Transverse colon (tissue), 4 donors: ENCODE data around the gene RAB42. TPM values are rescaled to one million over a fixed set of nuclear protein-coding genes. Genes with fewer than 3 reads are reported as not detected.
A peak's percentile ranks its signal among the peaks of the same experiment; 100 is the strongest.

ENCODE experiments used
- DNase-seq: peaks from one replicate; pipeline ENCODE4 v3.0.0-alpha.2; 2019
- H3K27ac ChIP-seq, 4 donors: fragments of 200-600 bp; sonication (generic); 2 replicates each; pipeline ENCODE4 v1.5.1; 2016 to 2018; ENCODE audit warnings: inconsistent platforms in 4 of 4
- H3K27me3 ChIP-seq: fragments of 200-600 bp; sonication (generic); 2 replicates; pipeline ENCODE4 v1.5.1; 2017; ENCODE audit warnings: inconsistent platforms
- H3K36me3 ChIP-seq, 4 donors: fragments of 200-600 bp; sonication (generic); 2 replicates each; pipeline ENCODE4 v1.5.1; 2017 to 2019; ENCODE audit warnings: inconsistent platforms in 4 of 4
- H3K4me1 ChIP-seq, 4 donors: fragments of 200-600 bp; sonication (generic); 2 replicates each; pipeline ENCODE4 v1.5.1; 2017 to 2020; ENCODE audit warnings: inconsistent platforms in 4 of 4
- H3K4me3 ChIP-seq, 4 donors: fragments of 200-600 bp; sonication (generic); 1 replicate in 1 of 4; 2 replicates in 3 of 4; pipeline versions ENCODE4 v1.5.1 to v1.6.1; 2017 to 2019; ENCODE audit warnings: inconsistent platforms in 4 of 4
- H3K9me3 ChIP-seq, 2 donors: fragments of 200-600 bp; sonication (generic); 2 replicates each; pipeline ENCODE4 v1.5.1; 2017 to 2019; ENCODE audit warnings: inconsistent platforms in 2 of 2
- CTCF ChIP-seq, 5 experiments: fragments of 200-600 bp in 3 of 5; fragments of 450-650 bp in 2 of 5; sonication (generic) in 3 of 5; IDR thresholded peaks; 1 replicate in 2 of 5; 2 replicates in 3 of 5; pipeline ENCODE4 v1.5.1; 2016 to 2017; ENCODE audit warnings: antibody characterized with exemption in 5 of 5, inconsistent platforms in 3 of 5, mild to moderate bottlenecking in 2 of 5, moderate library complexity in 1 of 5
- EP300 ChIP-seq: sonication (generic); formaldehyde crosslinking; IDR thresholded peaks from one replicate; pipeline ENCODE4 v1.6.1; 2017; ENCODE audit warnings: antibody characterized with exemption, low read depth
- POLR2A ChIP-seq: fragments of 450-650 bp; IDR thresholded peaks from one replicate; pipeline ENCODE4 v1.6.1; 2016; ENCODE audit warnings: antibody characterized with exemption, mild to moderate bottlenecking, moderate library complexity
- POLR2AphosphoS5 ChIP-seq, 3 donors: sonication (generic); formaldehyde crosslinking; IDR thresholded peaks; one replicate each; pipeline ENCODE4 v1.6.1; 2016; ENCODE audit warnings: antibody characterized with exemption in 3 of 3
- WGBS, 2 donors: methylation state at CpG; one replicate each; pipeline ENCODE4 v1.1.5; 2018; ENCODE audit warnings: low coverage in 1 of 2; 5-methylcytosine and 5-hydroxymethylcytosine counted together
- in situ Hi-C, 4 donors: fragments of 200-750 bp; cut with MboI; loops; one replicate each; pipeline versions ENCODE4 v1.15.0 to v1.15.1; 2017; ENCODE audit warnings: low sequenced_read_pairs in 3 of 4, low pct_ligation_motif_present in 1 of 4, low pct_unique_long_range_greater_than_20kb in 1 of 4
- intact Hi-C: fragments of 100-400 bp; cut with DNase I; formaldehyde crosslinking; loops from one replicate; pipeline ENCODE4 v1.15.1; 2023; ENCODE audit warnings: low total_unique reads
- total RNA-seq, 4 donors: library from RNA; depleted of rRNA; stranded (reverse); fragments of >200 nt; gene quantifications; one replicate each; pipeline ENCODE4 v1.1.0, GENCODE V29; 2016

Gene RAB42
- total RNA-seq, 4 donors from 2014 or later, result 5.3 to 14.2 (median 5.6) TPM; not detected in 1

DNA sequence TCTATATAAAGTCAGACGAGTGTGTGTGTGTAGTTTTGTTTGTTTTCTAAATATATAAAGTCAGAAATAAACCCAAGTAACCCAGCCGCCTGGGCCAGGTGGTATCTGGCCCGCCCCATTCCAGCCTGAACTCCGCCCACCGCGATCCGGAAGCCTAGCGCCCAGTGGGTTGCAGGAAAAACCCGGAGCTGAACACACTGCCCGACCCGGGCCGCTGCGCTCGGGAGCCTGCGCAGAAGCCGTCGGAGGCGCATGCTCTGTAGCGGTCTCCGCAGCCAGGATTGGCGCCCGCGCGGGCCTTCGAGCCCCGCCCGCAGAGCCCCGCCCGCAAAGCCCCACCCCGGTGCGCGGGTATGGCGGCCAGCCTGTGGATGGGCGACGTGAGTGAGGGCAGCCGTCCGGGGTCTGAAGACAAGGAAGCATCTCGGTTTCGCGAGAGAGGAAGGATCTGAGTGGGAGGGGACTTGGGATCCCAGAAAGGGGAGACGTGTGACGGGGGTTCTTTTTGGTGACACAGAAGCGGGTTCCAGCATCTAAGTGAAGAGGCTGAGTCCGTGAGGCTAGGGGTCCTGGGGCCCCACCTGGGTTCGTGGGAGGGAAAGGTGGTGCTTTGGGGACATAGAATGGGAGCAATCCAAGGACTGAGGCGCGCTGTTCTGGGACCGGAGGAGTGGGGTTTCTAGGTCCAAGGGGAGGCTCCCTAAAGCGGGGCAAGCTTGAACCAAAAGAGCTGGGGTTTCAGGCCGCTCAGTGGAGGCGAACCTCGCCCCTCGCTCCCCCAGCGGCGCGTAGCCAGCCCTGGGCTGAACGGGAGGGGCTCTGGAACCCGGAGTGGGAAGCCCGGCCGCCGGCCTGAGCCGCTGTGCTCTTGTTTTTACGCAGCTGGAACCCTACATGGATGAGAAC is 39.1 kb upstream of the RAB42 start, which contains the start of gene TRNAU1AP:
TRNAU1AP (plus strand) TSS at position 328 of the 906 bp plus-strand sequence; CDS start at position 354, 26 bp downstream.
- Histone ChIP-seq H3K4me1 (peaks cover 6 to 32% (median 9%) of the 10 kb centered on the region in 4 donors), H3K9me3 (no peaks in the 10 kb centered on the region), H3K36me3 (peaks cover 0 to 6% (median 1%) of the 10 kb centered on the region in 4 donors), H3K27me3 (no peaks in the 10 kb centered on the region), H3K27ac (peak within 1 kb of the TSS; percentile 86 to 91 (median 88)), H3K4me3 (peak within 1 kb of the TSS; percentile 61 to 91 (median 74))
- intact Hi-C loops, result loop anchor here (1.0 kb wide), 1 partner anchor 28 kb away; no protein-coding TSS in a partner anchor
- TF ChIP-seq POLR2AphosphoS5 (IDR thresholded peaks at IDR 0.05) (peak; percentile 90 to 95 (median 93)), EP300 (no peak), POLR2A (peak; percentile 84), CTCF (IDR thresholded peaks at IDR 0.05) (peak in 1 of 5 experiments; percentile 5)
- in situ Hi-C loops, result no loop called here
- peak; percentile 98 for DNase-seq
- WGBS, 2 donors, result 0% methylated on average over 3 to 63 of the region's 63 CpGs

GRCh38 chr1:28560886-28561285 is 31.2 kb upstream of the RAB42 start:
- no peaks in the 10 kb centered on the region for H3K4me1 ChIP-seq
- TF ChIP-seq EP300, result no peak
- peaks cover 0 to 79% (median 25%) of the 10 kb centered on the region in 4 donors for H3K36me3 ChIP-seq
- intact Hi-C loops, result loop anchor here (1.0 kb wide), 1 partner anchor 41 kb away; no protein-coding TSS in a partner anchor
- H3K27me3 ChIP-seq, result no peaks in the 10 kb centered on the region
- whole genome bisulfite sequencing, 2 donors, result 93 to 100% methylated on average over 3 of the region's 3 CpGs
- in situ Hi-C loops, result no loop called here
- no peaks in the 10 kb centered on the region for H3K9me3 ChIP-seq
- no peak for DNase-seq
- no peak overlapping the region for H3K27ac ChIP-seq
- H3K4me3 ChIP-seq, result no peak overlapping the region

DNA sequence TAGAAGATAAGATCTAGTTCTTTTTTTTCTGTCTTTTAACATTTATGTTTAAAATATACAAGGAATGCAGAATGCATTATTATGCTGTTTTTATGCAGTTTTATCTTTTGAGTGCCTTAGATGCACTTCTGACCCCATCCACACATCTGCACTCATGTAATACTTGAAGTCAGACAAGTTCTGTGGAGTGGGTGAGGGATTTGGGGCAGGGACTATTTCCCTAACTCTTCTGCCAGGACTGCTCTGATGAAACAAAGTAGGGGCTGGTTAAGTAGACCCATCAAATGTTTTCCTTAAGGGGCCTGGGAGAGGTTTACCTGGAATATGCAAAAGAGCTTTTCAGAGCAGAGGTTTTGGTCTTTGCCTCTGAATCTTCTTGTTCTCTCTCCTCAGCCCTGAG is 27.8 kb upstream of the RAB42 start:
- Histone ChIP-seq H3K4me1 (no peaks in the 10 kb centered on the region), H3K9me3 (no peaks in the 10 kb centered on the region), H3K27ac (no peak overlapping the region), H3K4me3 (no peak overlapping the region), H3K36me3 (peaks cover 0 to 84% (median 33%) of the 10 kb centered on the region in 4 donors), H3K27me3 (no peaks in the 10 kb centered on the region)
- TF ChIP-seq POLR2A (no peak), EP300 (no peak), POLR2AphosphoS5 (IDR thresholded peaks at IDR 0.05) (no peak), CTCF (IDR thresholded peaks at IDR 0.05) (no peak)
- intact Hi-C loops, result no loop called here
- in situ Hi-C loops, result no loop called here
- no peak for DNase-seq

- 95 to 97% methylated on average over 5 to 7 of the region's 7 CpGs for WGBS, 2 donors
- TF ChIP-seq POLR2A (no peak), CTCF (IDR thresholded peaks at IDR 0.05) (no peak), EP300 (no peak), POLR2AphosphoS5 (IDR thresholded peaks at IDR 0.05) (no peak)
Observed at GRCh38 chr1:28565040-28565439, 27.0 kb upstream of the RAB42 start.

More at GRCh38 chr1:28565040-28565439, 27.0 kb upstream of the RAB42 start:
- intact Hi-C loops (no loop called here), in situ Hi-C loops (no loop called here)
- no peaks in the 10 kb centered on the region for H3K27me3 ChIP-seq
- H3K9me3 ChIP-seq, result no peaks in the 10 kb centered on the region
- DNase-seq, result no peak
- no peak overlapping the region for H3K27ac ChIP-seq
- peaks cover 0 to 81% (median 30%) of the 10 kb centered on the region in 4 donors for H3K36me3 ChIP-seq
- H3K4me1 ChIP-seq, result no peaks in the 10 kb centered on the region
- no peak overlapping the region for H3K4me3 ChIP-seq
